Hepatocyte (in vitro differentiated cells): Measurements from ENCODE around the gene RRH.

ENCODE experiments used
- CTCF ChIP-seq: fragments of 200-600 bp; sonication (generic); IDR thresholded peaks from 2 replicates; pipeline ENCODE4 v1.5.1; 2016; ENCODE audit warnings: antibody characterized with exemption, mild to moderate bottlenecking; ENCODE audit not compliant: poor library complexity
- EZH2 ChIP-seq: fragments of 200-600 bp; sonication (generic); IDR thresholded peaks from 2 replicates; pipeline ENCODE4 v1.6.1; 2016; ENCODE audit warnings: antibody characterized with exemption, mild to moderate bottlenecking, borderline replicate concordance
- EZH2phosphoT487 ChIP-seq: fragments of 200-600 bp; sonication (generic); IDR thresholded peaks from one replicate; pipeline ENCODE4 v1.6.1; 2018; ENCODE audit warnings: antibody characterized with exemption, mild to moderate bottlenecking, low read depth, moderate library complexity; ENCODE audit not compliant: unreplicated experiment, severe bottlenecking

GRCh38 chr4:109886303-109886702, 58.5 kb downstream of the RRH start:
- no peak for TF ChIP-seq CTCF
- no peak for TF ChIP-seq EZH2phosphoT487
- no peak for TF ChIP-seq EZH2
